Mucosa of stomach (tissue), 1 donor: ENCODE results near the gene AK3.
A peak's percentile ranks its signal among the peaks of the same experiment; 100 is the strongest.

Experiments used
- H3K27me3 ChIP-seq: one replicate; pipeline ENCODE4 v1.7.0; 2013; ENCODE audit warnings: mild to moderate bottlenecking, low read length; ENCODE audit not compliant: control insufficient read depth, insufficient read depth
- H3K36me3 ChIP-seq: one replicate; pipeline ENCODE4 v1.7.0; 2013; ENCODE audit warnings: low read length; ENCODE audit not compliant: control insufficient read depth, insufficient read depth
- H3K4me1 ChIP-seq: one replicate; pipeline ENCODE4 v1.7.0; 2013; ENCODE audit warnings: mild to moderate bottlenecking, low read length; ENCODE audit not compliant: control insufficient read depth, insufficient read depth
- H3K4me3 ChIP-seq: one replicate; pipeline ENCODE4 v1.7.0; 2013; ENCODE audit warnings: low read length
- H3K9ac ChIP-seq: one replicate; pipeline ENCODE4 v1.7.0; 2013; ENCODE audit warnings: mild to moderate bottlenecking, low read length, moderate library complexity
- H3K9me3 ChIP-seq: one replicate; pipeline ENCODE4 v1.7.0; 2013; ENCODE audit warnings: mild to moderate bottlenecking, low read length, moderate library complexity; ENCODE audit not compliant: control insufficient read depth
- donor health status: Pancreatic carcinoma.

Gene AK3

GRCh38 chr9:4691795-4692194, 49.2 kb downstream of the AK3 start:
- H3K9me3 ChIP-seq = no peaks in the 10 kb centered on the region
- H3K4me3 ChIP-seq = no peak overlapping the region
- H3K9ac ChIP-seq = no peak overlapping the region
- no peaks in the 10 kb centered on the region for H3K36me3 ChIP-seq
- H3K4me1 ChIP-seq = no peaks in the 10 kb centered on the region
- no peaks in the 10 kb centered on the region for H3K27me3 ChIP-seq

GRCh38 chr9:4690144-4690543, 50.9 kb downstream of the AK3 start:
- Histone ChIP-seq H3K9me3 (no peaks in the 10 kb centered on the region), H3K36me3 (no peaks in the 10 kb centered on the region), H3K9ac (no peak overlapping the region), H3K27me3 (no peaks in the 10 kb centered on the region), H3K4me3 (no peak overlapping the region), H3K4me1 (no peaks in the 10 kb centered on the region)

- no peak overlapping the region for H3K4me3 ChIP-seq
- H3K9me3 ChIP-seq = no peaks in the 10 kb centered on the region
- H3K36me3 ChIP-seq = no peaks in the 10 kb centered on the region
- H3K4me1 ChIP-seq = no peaks in the 10 kb centered on the region
- no peaks in the 10 kb centered on the region for H3K27me3 ChIP-seq
- no peak overlapping the region for H3K9ac ChIP-seq
Measured at GRCh38 chr9:4689687-4690104, 51.3 kb downstream of the AK3 start.

- Histone ChIP-seq H3K36me3 (no peaks in the 10 kb centered on the region), H3K27me3 (no peaks in the 10 kb centered on the region), H3K4me3 (no peak overlapping the region), H3K9me3 (no peaks in the 10 kb centered on the region), H3K4me1 (no peaks in the 10 kb centered on the region), H3K9ac (no peak overlapping the region)
Measured at GRCh38 chr9:4689021-4689420, 52.0 kb downstream of the AK3 start.

GRCh38 chr9:4686584-4686983, 54.4 kb downstream of the AK3 start:
- Histone ChIP-seq H3K27me3 (no peaks in the 10 kb centered on the region), H3K9ac (no peak overlapping the region), H3K4me3 (no peak overlapping the region), H3K4me1 (no peaks in the 10 kb centered on the region), H3K36me3 (no peaks in the 10 kb centered on the region), H3K9me3 (no peaks in the 10 kb centered on the region)

- peaks cover 3% of the 10 kb centered on the region for H3K4me1 ChIP-seq
Measured at GRCh38 chr9:4686112-4686511, 54.9 kb downstream of the AK3 start.

GRCh38 chr9:4684820-4685219, 56.2 kb downstream of the AK3 start:
- Histone ChIP-seq H3K27me3 (no peaks in the 10 kb centered on the region), H3K9me3 (no peaks in the 10 kb centered on the region), H3K36me3 (no peaks in the 10 kb centered on the region), H3K9ac (no peak overlapping the region), H3K4me3 (no peak overlapping the region), H3K4me1 (peaks cover 8% of the 10 kb centered on the region)

More at GRCh38 chr9:4686112-4686511, 54.9 kb downstream of the AK3 start:
- no peak overlapping the region for H3K4me3 ChIP-seq
- H3K9me3 ChIP-seq = no peaks in the 10 kb centered on the region
- no peaks in the 10 kb centered on the region for H3K36me3 ChIP-seq
- no peaks in the 10 kb centered on the region for H3K27me3 ChIP-seq
- H3K9ac ChIP-seq = no peak overlapping the region

- no peaks in the 10 kb centered on the region for H3K36me3 ChIP-seq
- H3K27me3 ChIP-seq = no peaks in the 10 kb centered on the region
- H3K9me3 ChIP-seq = no peaks in the 10 kb centered on the region
- H3K4me3 ChIP-seq = peak overlapping the region; percentile 59
- peak overlapping the region; percentile 80 for H3K9ac ChIP-seq
- H3K4me1 ChIP-seq = peaks cover 14% of the 10 kb centered on the region
Measured at GRCh38 chr9:4680750-4681149, 60.3 kb downstream of the AK3 start.

GRCh38 chr9:4680173-4680525, 60.9 kb downstream of the AK3 start:
- Histone ChIP-seq H3K9ac (peak overlapping the region; percentile 80), H3K4me1 (peaks cover 14% of the 10 kb centered on the region), H3K9me3 (no peaks in the 10 kb centered on the region), H3K27me3 (no peaks in the 10 kb centered on the region), H3K4me3 (peak overlapping the region; percentile 59), H3K36me3 (no peaks in the 10 kb centered on the region)

- Histone ChIP-seq H3K9me3 (no peaks in the 10 kb centered on the region), H3K36me3 (no peaks in the 10 kb centered on the region), H3K4me1 (peaks cover 14% of the 10 kb centered on the region), H3K4me3 (peak within 1 kb of the TSS; percentile 59), H3K9ac (peak within 1 kb of the TSS; percentile 80), H3K27me3 (no peaks in the 10 kb centered on the region)
Measured at GRCh38 chr9:4679268-4680172, 61.5 kb downstream of the AK3 start, which contains the start of gene CDC37L1. Gene CDC37L1 (plus strand): TSS chr9:4679569. CDS start chr9:4679768, 199 bp downstream.

- H3K4me1 ChIP-seq = peaks cover 14% of the 10 kb centered on the region
- peak overlapping the region; percentile 80 for H3K9ac ChIP-seq
- no peaks in the 10 kb centered on the region for H3K27me3 ChIP-seq
- no peaks in the 10 kb centered on the region for H3K9me3 ChIP-seq
- peak overlapping the region; percentile 59 for H3K4me3 ChIP-seq
- no peaks in the 10 kb centered on the region for H3K36me3 ChIP-seq
Measured at GRCh38 chr9:4678679-4679267, 62.2 kb downstream of the AK3 start.

GRCh38 chr9:4677392-4677791, 63.6 kb downstream of the AK3 start:
- Histone ChIP-seq H3K4me3 (no peak overlapping the region), H3K36me3 (no peaks in the 10 kb centered on the region), H3K9me3 (no peaks in the 10 kb centered on the region), H3K9ac (no peak overlapping the region), H3K4me1 (peaks cover 14% of the 10 kb centered on the region), H3K27me3 (no peaks in the 10 kb centered on the region)
